ENCODE measurements around the gene TALDO1.

DNA sequence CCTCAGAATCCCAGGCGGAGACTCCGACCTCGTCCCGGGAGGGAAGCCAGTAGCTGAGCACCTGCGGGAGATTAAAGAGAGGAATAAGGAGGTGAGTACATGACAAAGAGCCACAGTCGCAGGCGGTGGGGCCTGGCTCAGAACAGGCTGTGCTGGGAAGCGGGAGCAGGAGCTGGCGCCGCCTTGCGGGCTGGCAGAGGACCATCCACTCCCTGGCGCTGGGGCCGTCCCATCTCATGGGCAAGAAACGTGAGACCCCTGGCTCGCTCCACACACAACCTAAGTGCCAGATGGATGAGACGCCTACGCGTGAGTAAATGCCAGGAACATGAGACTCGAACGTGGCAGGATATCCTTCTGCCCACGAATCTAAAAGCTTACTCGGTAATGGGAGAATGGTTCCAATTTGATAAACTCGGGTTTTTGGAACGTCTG is 36.3 kb downstream of the TALDO1 start:
- TF ChIP-seq CTCF (IDR thresholded peaks at IDR 0.05) (peak in 2 of 4 donors; percentile 12 to 53), POLR2A (IDR thresholded peaks at IDR 0.05) (no peak)
